ENCODE measurements around the gene FGD4. TPM values are rescaled to one million over a fixed set of nuclear protein-coding genes. Genes with fewer than 3 reads are reported as not detected.

Gene FGD4
- total and polyA plus RNA-seq, 9 of the 15 experiments (the other 6 are each of a cell fraction or from before 2014, with no cell fraction given), result 0.05 to 0.51 (median 0.27) TPM

GRCh38 chr12:32533971-32534590, 134.7 kb downstream of the FGD4 start:
- H3K9me3 ChIP-seq (replicated peaks; ENCODE audit: control insufficient read depth, insufficient read depth, low read depth, low read length), result no peaks in the 10 kb centered on the region
- 0% methylated on average over 6 of the region's 6 CpGs for WGBS (ENCODE audit: insufficient coverage, low coverage, missing lambda C conversion rate)
- H3K9ac ChIP-seq (ENCODE audit: insufficient read depth in 1 of 2, low read depth in 2 of 2, low read length in 2 of 2), result no peak overlapping the region
- ATAC-seq, result 0 out of 3 replicates have a peak, but pooled peaks have one; percentile 44
- intact Hi-C loops (cut with micrococcal nuclease), result no loop called here
- FAIRE-seq, result no peak
- H3K4me1 ChIP-seq (replicated peaks in 1 of 2; ENCODE audit: control insufficient read depth in 2 of 2, insufficient read depth in 2 of 2, low read length in 2 of 2), result no peaks in the 10 kb centered on the region
- H3K36me3 ChIP-seq (ENCODE audit: control insufficient read depth, insufficient read depth, low read length), result no peaks in the 10 kb centered on the region
- peak in 1 of 4 experiments; percentile 4 for DNase-seq (ENCODE audit: extremely low read depth in 1 of 4, low spot score in 3 of 4)
- no peaks in the 10 kb centered on the region for H3K9me1 ChIP-seq (ENCODE audit: control insufficient read depth, insufficient read depth, low read length)
- no peaks in the 10 kb centered on the region for H3K79me2 ChIP-seq (ENCODE audit: control insufficient read depth, insufficient read depth, low read length)
- ChIA-PET CTCF (ENCODE audit: low intra/inter-chr PET ratio) (no interaction called here), POLR2A (interaction anchor here (0.6 to 1.0 kb wide), 2 partner anchors 24 to 148 kb away, joined by 3 read pairs; no protein-coding TSS in a partner anchor)
- no peak overlapping the region for H3K27ac ChIP-seq (ENCODE audit: extremely low read depth, low read depth, low read length)
- in situ Hi-C loops (cut with MboI), result no loop called here
- no peak overlapping the region for H3K4me3 ChIP-seq
- no peak overlapping the region for H3K4me2 ChIP-seq (ENCODE audit: insufficient read depth, low read length)
- H2AFZ ChIP-seq (ENCODE audit: low read depth, low read length), result no peak overlapping the region
- TF ChIP-seq TEAD4 (IDR thresholded peaks at IDR 0.05; ENCODE audit: low read length) (no peak), TEAD4 (CRISPR knock-in tag; IDR thresholded peaks at IDR 0.05; ENCODE audit: borderline replicate concordance) (no peak), VEZF1 (CRISPR knock-in tag; IDR thresholded peaks at IDR 0.05) (no peak), RERE (CRISPR knock-in tag; IDR thresholded peaks at IDR 0.05; ENCODE audit: borderline replicate concordance) (no peak), ZNF384 (IDR thresholded peaks at IDR 0.05; ENCODE audit: low read depth, low read length) (no peak), CEBPG (CRISPR knock-in tag; IDR thresholded peaks at IDR 0.05) (no peak), CEBPG (tag; conservative IDR thresholded peaks at IDR 0.05 in 1 of 2, IDR thresholded peaks at IDR 0.05 in 1 of 2) (no peak), ZFP36 (IDR thresholded peaks at IDR 0.05; ENCODE audit: low read depth, low read length, partially characterized antibody) (no peak), TOE1 (IDR thresholded peaks at IDR 0.05; ENCODE audit: borderline replicate concordance) (no peak), TOE1 (CRISPR knock-in tag; IDR thresholded peaks at IDR 0.05; ENCODE audit: borderline replicate concordance, low read depth) (no peak), NR2C1 (IDR thresholded peaks at IDR 0.05) (no peak), NR2C1 (tag; IDR thresholded peaks at IDR 0.05) (no peak), TSC22D4 (tag; IDR thresholded peaks at IDR 0.05) (no peak)
- H4K20me1 ChIP-seq (replicated peaks; ENCODE audit: control insufficient read depth, insufficient read depth, low read length), result no peaks in the 10 kb centered on the region
- no TSS peak for BruUV-seq (replicated peaks)
- peaks cover 12 to 22% of the 10 kb centered on the region in 2 experiments; a peak in 2 of 5 replicates for H3K27me3 ChIP-seq (ENCODE audit: control insufficient read depth in 2 of 2, insufficient read depth in 2 of 2, low read length in 2 of 2)

All from K562 (cell line).